ENCODE measurements around the gene NCBP3.

- TF ChIP-seq CTCF (IDR thresholded peaks at IDR 0.05) (no peak), POLR2A (IDR thresholded peaks at IDR 0.05) (no peak)
Measured at GRCh38 chr17:3894188-3894587, 48.1 kb upstream of the NCBP3 start.
